Right lobe of liver (tissue), 6 donors: ENCODE results near the gene TBC1D3B. TPM values are rescaled to one million over a fixed set of nuclear protein-coding genes. Genes with fewer than 3 reads are reported as not detected.
"Not testable (repeated sequence)": the region's sequence is repeated elsewhere in the genome, so short reads cannot be mapped to it uniquely, and the experiment has no call there.

ENCODE experiments used
- ATAC-seq, 4 donors: fragments of 200-7000 bp; cut with Tn5 transposase; one replicate each; pipeline ENCODE4 v1.9.1; 2020; ENCODE audit warnings: mild to moderate bottlenecking in 4 of 4, moderate library complexity in 4 of 4
- DNase-seq, 3 donors: peaks; one replicate each; pipeline ENCODE4 v3.0.0-alpha.2; 2020
- H3K27ac ChIP-seq, 3 donors: fragments of 200-600 bp; one replicate each; pipeline ENCODE4 v1.8.0; 2022
- H3K27me3 ChIP-seq, 2 donors: fragments of 200-600 bp; one replicate each; pipeline ENCODE4 v1.8.0; 2022
- H3K36me3 ChIP-seq, 4 donors: fragments of 200-600 bp; sonication (generic) in 1 of 4; one replicate each; pipeline versions ENCODE4 v1.5.1 to v1.8.0; 2017 to 2022; ENCODE audit warnings: control low read depth in 1 of 4
- H3K4me1 ChIP-seq, 4 donors: fragments of 200-600 bp; sonication (generic) in 1 of 4; one replicate each; pipeline versions ENCODE4 v1.5.1 to v1.8.0; 2017 to 2022; ENCODE audit warnings: control low read depth in 1 of 4
- H3K4me3 ChIP-seq, 3 donors: fragments of 200-600 bp; one replicate each; pipeline ENCODE4 v1.8.0; 2022
- H3K9me3 ChIP-seq, 4 donors: fragments of 200-600 bp; sonication (generic) in 1 of 4; one replicate each; pipeline versions ENCODE4 v1.5.1 to v1.8.0; 2017 to 2022; ENCODE audit warnings: control low read depth in 1 of 4
- POLR2A ChIP-seq: fragments of 450-650 bp; IDR thresholded peaks from one replicate; pipeline ENCODE4 v1.6.1; 2017; ENCODE audit warnings: antibody characterized with exemption, mild to moderate bottlenecking
- WGBS: methylation state at CpG from one replicate; pipeline ENCODE4 v1.1.6; 2018; ENCODE audit warnings: low coverage, low lambda C conversion rate; ENCODE audit not compliant: insufficient coverage; ENCODE audit errors: missing lambda C conversion rate; 5-methylcytosine and 5-hydroxymethylcytosine counted together
- intact Hi-C, 2 donors: fragments of 100-400 bp; cut with DNase I; formaldehyde crosslinking; loops; one replicate each; pipeline versions ENCODE4 v1.11.2 to v1.14.1; 2022
- total RNA-seq, 6 experiments: library from RNA; depleted of rRNA in 2 of 6; stranded (reverse); fragments of >200 nt in 2 of 6; fragmentation: NEBNext Ultra II Directional in 3 of 6; extraction: Animal tissue kit (Norgen Biotek cat#: 25700) in 3 of 6; gene quantifications; one replicate each; pipeline versions ENCODE4 v1.1.0 to v1.2.4, GENCODE V29; 2016 to 2023
- TF ChIP-seq, protein P1 (sequence below), 4 donors: fragments of 200-600 bp in 3 of 4; fragments of 450-650 bp in 1 of 4; IDR thresholded peaks; one replicate each; pipeline versions ENCODE4 v1.5.1 to v1.8.0; 2016 to 2022; ENCODE audit warnings: antibody characterized with exemption in 4 of 4, mild to moderate bottlenecking in 2 of 4
- donor health status: DM: no; HTN: yes; CAD: no.
- donor health status: DM: no; HTN: no; CAD: no.
- donor health status: DM: no; HTN: no; CAD: no.
- donor health status: DM: no; HTN: yes; CAD: no.
- donor health status: DM: no; HTN: yes; CAD: no.

The TBC1D3B gene
- total RNA-seq, 6 experiments from 2014 or later, result 2.4 to 6.5 (median 3.7) TPM; not detected in 2

DNA sequence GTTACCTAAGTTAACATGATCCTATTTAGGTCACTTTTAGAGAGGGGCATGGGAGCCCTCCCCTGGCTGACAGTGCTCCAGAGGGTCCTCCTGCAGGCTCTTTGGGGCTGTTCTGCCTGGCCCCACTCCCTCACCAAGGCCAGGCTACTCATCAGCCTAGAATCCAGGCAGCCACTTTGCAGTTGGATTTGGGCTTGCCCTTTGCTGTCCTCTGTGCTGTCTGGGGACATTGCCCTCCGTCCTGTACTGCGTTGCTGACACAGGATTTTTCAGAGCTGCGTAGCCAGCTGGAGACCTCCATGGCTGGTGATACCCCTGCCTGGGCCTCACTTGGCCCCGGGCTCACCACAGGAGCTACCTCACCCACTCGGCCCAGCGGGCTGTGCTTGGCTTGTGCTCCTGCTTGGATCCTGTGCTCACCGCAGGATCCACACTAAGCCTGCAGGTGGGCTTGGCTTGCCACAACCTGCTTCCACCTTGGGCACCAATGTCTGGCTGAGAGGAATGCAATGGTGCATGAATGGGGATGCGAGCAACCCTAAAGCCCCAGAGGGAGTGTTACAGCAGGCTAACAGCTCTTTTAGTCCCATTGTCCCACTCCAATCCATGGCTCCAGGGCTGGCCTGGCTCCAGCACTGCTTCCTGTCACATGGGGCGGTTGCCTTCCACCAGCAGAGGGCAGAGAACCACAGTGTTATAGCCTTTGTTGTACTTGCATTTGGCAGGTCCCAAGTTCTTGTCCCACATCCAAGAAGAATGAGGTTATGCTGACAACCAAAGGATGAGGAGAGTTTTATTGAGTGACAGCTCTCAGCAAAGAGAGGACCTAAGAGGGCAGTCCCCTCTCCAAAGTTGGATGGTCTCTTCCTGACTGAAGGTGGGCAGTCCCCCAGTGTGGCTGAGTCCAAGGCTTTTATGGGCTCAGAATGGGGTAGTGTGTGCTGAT is 51.3 kb downstream of the TBC1D3B start:
- DNase-seq, result no peak
- H3K9me3 ChIP-seq, result no peaks in the 10 kb centered on the region
- no peaks in the 10 kb centered on the region for H3K27me3 ChIP-seq
- no peak overlapping the region for H3K4me3 ChIP-seq
- no peaks in the 10 kb centered on the region for H3K4me1 ChIP-seq
- no peak overlapping the region for H3K27ac ChIP-seq
- WGBS, result no CpG with 5 or more reads among the region's 9 CpGs
- H3K36me3 ChIP-seq, result no peaks in the 10 kb centered on the region
- intact Hi-C loops, result no loop called here
- ATAC-seq, result peak; percentile 39 to 67 (median 46)
- no peak for TF ChIP-seq POLR2A
- TF ChIP-seq, protein P1, sequence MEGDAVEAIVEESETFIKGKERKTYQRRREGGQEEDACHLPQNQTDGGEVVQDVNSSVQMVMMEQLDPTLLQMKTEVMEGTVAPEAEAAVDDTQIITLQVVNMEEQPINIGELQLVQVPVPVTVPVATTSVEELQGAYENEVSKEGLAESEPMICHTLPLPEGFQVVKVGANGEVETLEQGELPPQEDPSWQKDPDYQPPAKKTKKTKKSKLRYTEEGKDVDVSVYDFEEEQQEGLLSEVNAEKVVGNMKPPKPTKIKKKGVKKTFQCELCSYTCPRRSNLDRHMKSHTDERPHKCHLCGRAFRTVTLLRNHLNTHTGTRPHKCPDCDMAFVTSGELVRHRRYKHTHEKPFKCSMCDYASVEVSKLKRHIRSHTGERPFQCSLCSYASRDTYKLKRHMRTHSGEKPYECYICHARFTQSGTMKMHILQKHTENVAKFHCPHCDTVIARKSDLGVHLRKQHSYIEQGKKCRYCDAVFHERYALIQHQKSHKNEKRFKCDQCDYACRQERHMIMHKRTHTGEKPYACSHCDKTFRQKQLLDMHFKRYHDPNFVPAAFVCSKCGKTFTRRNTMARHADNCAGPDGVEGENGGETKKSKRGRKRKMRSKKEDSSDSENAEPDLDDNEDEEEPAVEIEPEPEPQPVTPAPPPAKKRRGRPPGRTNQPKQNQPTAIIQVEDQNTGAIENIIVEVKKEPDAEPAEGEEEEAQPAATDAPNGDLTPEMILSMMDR (IDR thresholded peaks at IDR 0.05), result peak in 1 of 4 donors; percentile 5

DNA sequence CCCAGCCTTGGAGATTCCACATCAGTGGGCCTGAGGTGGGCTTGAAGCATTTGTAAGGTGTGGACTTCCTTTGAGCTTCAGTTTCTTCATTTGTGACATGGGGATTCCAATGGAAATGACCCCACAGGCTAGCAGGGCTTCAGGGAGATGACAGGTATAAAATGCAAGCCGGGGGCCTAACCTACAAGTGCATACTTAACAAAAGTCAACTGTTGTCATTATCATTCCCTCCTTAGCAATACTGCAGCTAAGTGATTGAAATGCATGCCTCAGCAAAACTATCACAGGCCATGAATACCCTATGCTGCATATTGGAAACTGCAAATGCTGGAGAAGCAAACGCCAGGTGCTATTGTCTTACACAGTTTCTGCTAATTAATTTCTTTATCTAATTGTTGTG is 53.0 kb downstream of the TBC1D3B start:
- 71% methylated on average over 2 of the region's 2 CpGs for WGBS
- Histone ChIP-seq H3K4me1 (no peaks in the 10 kb centered on the region), H3K9me3 (no peaks in the 10 kb centered on the region), H3K27me3 (no peaks in the 10 kb centered on the region), H3K36me3 (no peaks in the 10 kb centered on the region), H3K27ac (no peak overlapping the region), H3K4me3 (no peak overlapping the region)
- no peak for TF ChIP-seq POLR2A
- TF ChIP-seq, protein P1 (IDR thresholded peaks at IDR 0.05), result no peak
- intact Hi-C loops, result no loop called here
- ATAC-seq, result no peak
- DNase-seq, result no peak

DNA sequence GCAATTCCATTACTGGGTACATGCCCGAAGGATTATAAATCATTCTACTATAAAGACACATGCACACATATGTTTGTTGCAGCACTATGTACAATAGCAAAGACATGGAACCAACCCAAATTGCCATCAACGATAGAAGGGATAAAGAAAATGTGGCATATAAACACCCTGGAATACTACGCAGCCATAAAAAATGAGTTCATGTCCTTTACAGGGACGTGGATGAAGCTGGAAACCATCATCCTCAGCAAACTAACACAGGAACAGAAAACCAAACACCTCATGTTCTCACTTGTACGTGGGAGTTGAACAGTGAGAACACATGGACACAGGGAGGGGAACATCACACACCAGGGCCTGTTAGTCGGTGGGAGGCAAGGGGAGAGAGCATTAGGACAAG is 55.3 kb downstream of the TBC1D3B start:
- WGBS, result 53% methylated on average over 6 of the region's 6 CpGs
- intact Hi-C loops, H3K36me3 ChIP-seq, H3K9me3 ChIP-seq, H3K4me1 ChIP-seq, H3K4me3 ChIP-seq, ATAC-seq, H3K27me3 ChIP-seq, H3K27ac ChIP-seq, DNase-seq: not testable (repeated sequence)

DNA sequence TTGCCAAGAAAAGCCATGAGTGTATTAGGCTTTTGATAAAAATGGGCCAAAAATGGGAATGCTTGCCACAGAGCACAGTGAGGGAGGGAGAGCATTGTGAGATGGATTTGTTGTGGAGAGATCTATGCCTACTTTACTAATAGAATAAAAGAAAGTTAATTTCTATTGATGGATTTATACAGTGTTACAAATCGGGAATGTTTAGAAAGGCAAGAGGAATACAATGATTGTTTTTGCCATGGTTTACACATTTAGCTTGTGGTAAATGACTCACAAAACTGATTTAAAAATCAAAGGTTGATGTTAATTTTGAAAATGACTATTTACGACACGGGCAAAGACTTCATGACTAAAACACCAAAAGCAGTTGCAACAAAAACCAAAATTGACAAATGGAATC is 56.2 kb downstream of the TBC1D3B start:
- 71% methylated on average over 3 of the region's 3 CpGs for WGBS
- intact Hi-C loops, result no loop called here

More for the DNA sequence above, 56.2 kb downstream of the TBC1D3B start:
- ATAC-seq (no peak), DNase-seq (no peak)
- TF ChIP-seq, protein P1 (IDR thresholded peaks at IDR 0.05), result no peak
- TF ChIP-seq POLR2A, result no peak
- Histone ChIP-seq H3K27ac (no peak overlapping the region), H3K4me1 (no peaks in the 10 kb centered on the region), H3K27me3 (no peaks in the 10 kb centered on the region), H3K36me3 (no peaks in the 10 kb centered on the region), H3K4me3 (no peak overlapping the region), H3K9me3 (no peaks in the 10 kb centered on the region)
